GM19239 (cell line): ENCODE measurements around the gene TGM5.
"Not testable (repeated sequence)": the region's sequence is repeated elsewhere in the genome, so short reads cannot be mapped to it uniquely, and the experiment has no call there.

Experiments
- DNase-seq: peaks from one replicate; pipeline ENCODE4 v3.0.0; 2011; ENCODE audit warnings: low spot score; ENCODE audit not compliant: insufficient read length
- FAIRE-seq: peaks from 2 replicates; lab custom pipeline; 2011; peaks lifted over from hg19 to GRCh38; lab: Jason Lieb, UNC

Gene TGM5

GRCh38 chr15:43266834-43267233, at the start of gene TGM5:
TSS of gene TGM5 (minus strand) at chr15:43266928. CDS start at chr15:43266849, 79 bp downstream.
- DNase-seq (no peak), FAIRE-seq (no peak)

- no peak for FAIRE-seq
- DNase-seq: no peak
Observed at GRCh38 chr15:43314171-43314570, 47.4 kb upstream of the TGM5 start.

GRCh38 chr15:43312378-43312777, 45.6 kb upstream of the TGM5 start:
- FAIRE-seq: no peak
- DNase-seq: no peak

GRCh38 chr15:43302205-43302817, 35.6 kb upstream of the TGM5 start, which contains the start of gene TGM7:
TSS of gene TGM7 (minus strand) at chr15:43302255.
- no peak for DNase-seq
- FAIRE-seq: no peak

- no peak for FAIRE-seq
- no peak for DNase-seq
Observed at GRCh38 chr15:43299884-43300283, 33.2 kb upstream of the TGM5 start.

- DNase-seq (no peak), FAIRE-seq (no peak)
Observed at GRCh38 chr15:43299411-43299810, 32.7 kb upstream of the TGM5 start.

GRCh38 chr15:43294091-43294706, 27.5 kb upstream of the TGM5 start:
- FAIRE-seq: no peak
- no peak for DNase-seq

- FAIRE-seq (no peak), DNase-seq (no peak)
Observed at GRCh38 chr15:43293432-43293831, 26.7 kb upstream of the TGM5 start.

GRCh38 chr15:43292375-43293078, 25.8 kb upstream of the TGM5 start:
- FAIRE-seq: no peak
- no peak for DNase-seq

GRCh38 chr15:43289656-43290055, 22.9 kb upstream of the TGM5 start:
- not testable (repeated sequence) for DNase-seq, FAIRE-seq

GRCh38 chr15:43287254-43287653, 20.5 kb upstream of the TGM5 start:
- no peak for FAIRE-seq
- no peak for DNase-seq

- DNase-seq (no peak), FAIRE-seq (no peak)
Observed at GRCh38 chr15:43286074-43286473, 19.3 kb upstream of the TGM5 start.

- DNase-seq (peak; percentile 75), FAIRE-seq (peak; percentile 97)
Observed at GRCh38 chr15:43285609-43286037, 18.9 kb upstream of the TGM5 start.

GRCh38 chr15:43283526-43283925, 16.8 kb upstream of the TGM5 start:
- FAIRE-seq (no peak), DNase-seq (no peak)

- FAIRE-seq (no peak), DNase-seq (no peak)
Observed at GRCh38 chr15:43281926-43282602, 15.3 kb upstream of the TGM5 start.

- FAIRE-seq: no peak
- no peak for DNase-seq
Observed at GRCh38 chr15:43280996-43281395, 14.3 kb upstream of the TGM5 start.

GRCh38 chr15:43279496-43279895, 12.8 kb upstream of the TGM5 start:
- FAIRE-seq: no peak

GRCh38 chr15:43278869-43279268, 12.1 kb upstream of the TGM5 start:
- DNase-seq: no peak
- FAIRE-seq: no peak

More at GRCh38 chr15:43279496-43279895, 12.8 kb upstream of the TGM5 start:
- no peak for DNase-seq

- DNase-seq (no peak), FAIRE-seq (no peak)
Observed at GRCh38 chr15:43277901-43278300, 11.2 kb upstream of the TGM5 start.

GRCh38 chr15:43277231-43277823, 10.6 kb upstream of the TGM5 start:
- DNase-seq (no peak), FAIRE-seq (no peak)
